GM18507 (cell line): Measurements from ENCODE around the gene DHRS9.
"Not testable (repeated sequence)": the region's sequence is repeated elsewhere in the genome, so short reads cannot be mapped to it uniquely, and the experiment has no call there.

ENCODE experiments used
- DNase-seq: peaks from one replicate; pipeline ENCODE4 v3.0.0; 2011; ENCODE audit warnings: low read depth; ENCODE audit not compliant: insufficient read length; ENCODE audit errors: extremely low spot score
- FAIRE-seq: peaks from 2 replicates; lab custom pipeline; 2011; peaks lifted over from hg19 to GRCh38; lab: Jason Lieb, UNC

Gene DHRS9

DNA sequence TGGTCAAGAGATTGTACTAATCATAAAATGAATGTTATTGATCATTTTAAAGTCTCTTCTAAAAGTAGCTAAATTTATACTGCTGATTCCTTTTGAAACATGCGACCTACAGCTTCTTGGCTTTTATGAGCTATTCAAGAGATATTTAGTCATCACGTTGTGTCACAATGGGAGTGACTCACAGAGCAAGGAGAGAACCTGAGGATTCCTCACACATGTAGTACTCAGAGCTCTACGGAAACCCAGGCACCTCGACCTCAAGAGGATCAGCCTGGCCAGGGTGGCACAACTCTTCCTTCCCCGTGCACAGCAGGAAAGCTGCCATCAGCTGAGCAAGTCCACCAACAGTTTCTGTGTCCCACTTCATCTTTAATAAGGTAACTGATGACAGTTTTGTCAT lies at the start of gene DHRS9:
Gene DHRS9 (plus strand): TSS at position 223 of the 400 bp plus-strand sequence. CDS start 12,019 bp downstream, outside the sequence.
- DNase-seq = no peak
- FAIRE-seq = no peak

DNA sequence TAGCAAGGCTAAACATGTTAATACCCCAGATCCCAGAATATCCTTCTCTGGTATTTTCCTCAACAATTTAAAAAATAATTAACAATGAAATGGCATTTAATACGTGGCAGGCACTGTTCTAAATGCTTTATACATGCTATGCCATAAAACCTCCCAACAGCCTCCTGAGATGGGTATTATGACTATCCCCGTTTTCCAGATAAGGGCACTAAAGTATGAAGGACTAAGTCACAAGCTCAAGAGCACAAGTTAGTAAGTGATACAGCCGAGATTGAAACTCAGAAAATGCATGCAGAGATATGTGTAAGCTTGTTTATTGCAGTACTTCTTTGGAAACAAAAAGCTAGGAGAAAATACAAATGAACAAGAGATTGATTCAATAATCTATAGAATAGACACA lies 46.2 kb upstream of the DHRS9 start:
- FAIRE-seq (no peak), DNase-seq (no peak)

DNA sequence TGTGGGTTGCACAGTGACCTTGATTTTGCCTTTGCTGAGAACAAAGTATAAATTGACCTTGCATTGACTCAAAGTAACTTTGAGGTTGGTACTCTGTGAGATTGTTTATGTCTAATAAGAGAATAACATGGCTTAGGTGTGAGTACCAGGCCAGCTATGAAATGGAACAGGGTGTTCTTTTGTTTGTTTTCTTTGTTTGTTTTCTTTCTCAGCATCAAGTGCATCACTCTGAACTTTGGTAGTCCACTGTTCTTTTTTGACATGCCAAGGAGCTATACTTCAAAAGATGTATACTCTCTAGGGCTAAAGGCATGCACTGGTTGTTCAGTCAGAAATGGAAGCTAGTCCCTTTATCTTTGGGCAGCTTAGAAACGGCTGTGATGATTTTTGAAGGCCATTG lies 43.3 kb upstream of the DHRS9 start:
- no peak for FAIRE-seq
- no peak for DNase-seq

DNA sequence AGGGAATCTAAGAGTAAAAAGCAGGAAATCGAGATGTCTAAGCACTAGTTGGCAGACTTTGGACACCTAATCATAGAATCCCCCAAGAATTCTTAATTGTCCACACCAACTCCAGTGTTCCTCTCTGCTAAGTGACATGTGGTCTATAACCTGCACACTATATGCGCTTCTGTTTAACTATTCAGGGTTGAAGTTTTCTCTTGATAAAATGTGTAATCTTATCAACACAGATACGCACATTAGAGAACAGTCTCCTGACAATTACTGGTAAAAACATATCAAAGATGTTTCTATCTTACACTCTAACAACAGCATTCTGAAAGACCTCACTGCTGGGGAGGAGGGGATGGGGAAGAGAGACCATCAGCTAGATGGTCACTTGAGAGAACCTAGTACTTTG lies 42.1 kb upstream of the DHRS9 start:
- no peak for DNase-seq
- FAIRE-seq = no peak

DNA sequence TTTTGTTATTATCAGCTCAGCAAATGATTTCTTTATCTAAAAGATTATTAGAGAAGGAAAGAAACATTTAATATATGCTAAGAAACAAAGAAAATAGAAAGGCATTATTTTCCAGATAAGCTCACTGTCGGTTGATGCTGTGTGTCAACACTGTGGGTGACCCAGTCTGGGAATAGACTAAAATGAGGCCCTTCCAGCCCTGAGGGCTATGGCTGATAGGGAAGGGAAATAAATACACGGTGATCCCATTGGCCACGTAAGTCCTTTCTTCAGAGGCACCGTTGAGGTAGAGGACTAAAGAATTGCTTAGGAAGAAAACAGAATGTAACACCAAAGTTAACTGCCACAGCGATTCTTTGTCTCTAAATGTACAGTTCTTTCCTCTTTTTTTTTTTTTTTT lies 40.0 kb upstream of the DHRS9 start:
- DNase-seq (no peak), FAIRE-seq (no peak)

DNA sequence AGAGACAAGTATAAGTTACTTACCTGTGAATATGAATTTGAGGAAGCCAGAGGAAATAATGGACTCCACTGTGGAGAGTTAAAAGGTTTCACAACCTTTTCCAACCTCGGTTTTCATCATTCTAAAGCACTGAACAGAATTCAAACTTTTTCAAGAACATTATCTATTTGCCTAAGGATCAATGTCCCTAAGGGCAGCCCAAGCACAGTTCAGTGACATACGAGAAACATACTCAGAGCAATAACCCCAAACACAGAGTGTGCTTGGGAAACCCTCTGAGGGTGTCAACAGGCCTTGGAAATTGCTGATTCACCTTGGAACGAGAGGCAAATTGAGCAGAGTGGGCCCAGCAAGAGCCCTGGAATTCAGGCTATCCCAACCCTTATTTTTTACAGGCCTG lies 38.2 kb upstream of the DHRS9 start, which contains the start of gene ABCB11:
Gene ABCB11 (minus strand): TSS at position 123 of the 400 bp plus-strand sequence. CDS start 13,199 bp downstream, outside the sequence.
- DNase-seq (no peak), FAIRE-seq (no peak)

DNA sequence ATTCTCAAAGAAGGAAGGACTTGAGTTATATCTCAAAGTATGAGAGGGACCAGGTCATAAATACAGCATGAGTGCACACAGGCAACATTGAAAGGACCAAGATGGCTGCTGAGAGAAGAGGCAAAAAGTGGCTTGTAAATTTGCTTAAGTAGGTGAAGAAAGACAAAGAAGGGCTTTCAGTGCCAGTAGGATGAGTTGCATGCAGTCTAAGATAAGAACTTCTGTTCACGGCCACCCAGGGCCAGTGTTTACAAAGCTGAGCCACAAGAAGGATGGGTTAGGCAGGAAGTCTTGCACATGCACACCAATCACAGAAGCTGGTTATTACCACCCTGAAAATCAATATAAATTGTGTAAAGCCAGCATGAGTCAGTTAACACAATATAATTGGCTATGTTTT lies 35.1 kb upstream of the DHRS9 start:
- FAIRE-seq (no peak), DNase-seq (no peak)

DNA sequence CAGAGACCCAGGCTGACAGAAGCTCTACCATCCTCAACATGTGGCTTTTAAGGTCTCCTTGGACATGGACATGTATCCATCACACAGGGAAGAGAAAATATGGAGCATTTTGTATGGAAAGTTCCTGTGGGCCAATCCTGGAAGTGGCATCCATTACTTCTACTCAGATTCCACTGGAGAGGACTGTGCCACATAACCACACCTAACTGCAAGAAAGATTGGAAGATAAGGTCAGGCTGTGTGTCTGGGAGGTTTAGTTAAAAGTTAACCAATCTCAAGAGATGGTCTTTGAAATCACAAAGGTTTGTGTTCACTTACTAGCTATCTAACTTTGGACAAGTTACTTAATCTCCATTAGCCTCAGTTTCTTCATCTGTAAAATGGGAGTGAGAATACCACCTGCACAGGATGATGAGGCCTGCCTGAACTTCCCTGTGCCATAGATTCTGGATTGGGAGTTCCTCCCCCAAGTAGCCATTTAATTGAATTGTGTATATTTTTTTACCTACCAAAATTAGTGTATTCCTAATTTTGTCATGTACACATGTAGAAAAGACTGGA lies 34.3 kb upstream of the DHRS9 start:
- DNase-seq (no peak), FAIRE-seq (no peak)

DNA sequence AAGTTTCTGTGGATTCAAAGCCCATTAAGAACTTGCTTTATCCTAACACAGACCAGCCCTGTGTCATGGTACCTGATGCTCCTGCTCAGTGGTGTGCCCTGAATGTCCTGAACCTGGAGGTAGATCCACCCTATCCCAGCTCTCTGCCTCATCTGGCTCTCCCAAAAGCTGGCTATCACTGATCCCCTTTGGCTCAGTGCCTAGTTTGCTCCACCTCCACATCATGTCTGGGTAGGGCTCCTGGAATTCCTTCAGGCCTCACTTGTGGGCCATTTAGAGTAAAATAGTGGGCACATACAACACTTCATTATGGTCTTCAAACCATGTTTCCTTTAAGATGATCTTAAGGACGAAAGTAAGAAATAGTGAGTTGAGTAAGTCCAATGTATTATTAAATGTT lies 33.5 kb upstream of the DHRS9 start:
- FAIRE-seq (no peak), DNase-seq (no peak)

DNA sequence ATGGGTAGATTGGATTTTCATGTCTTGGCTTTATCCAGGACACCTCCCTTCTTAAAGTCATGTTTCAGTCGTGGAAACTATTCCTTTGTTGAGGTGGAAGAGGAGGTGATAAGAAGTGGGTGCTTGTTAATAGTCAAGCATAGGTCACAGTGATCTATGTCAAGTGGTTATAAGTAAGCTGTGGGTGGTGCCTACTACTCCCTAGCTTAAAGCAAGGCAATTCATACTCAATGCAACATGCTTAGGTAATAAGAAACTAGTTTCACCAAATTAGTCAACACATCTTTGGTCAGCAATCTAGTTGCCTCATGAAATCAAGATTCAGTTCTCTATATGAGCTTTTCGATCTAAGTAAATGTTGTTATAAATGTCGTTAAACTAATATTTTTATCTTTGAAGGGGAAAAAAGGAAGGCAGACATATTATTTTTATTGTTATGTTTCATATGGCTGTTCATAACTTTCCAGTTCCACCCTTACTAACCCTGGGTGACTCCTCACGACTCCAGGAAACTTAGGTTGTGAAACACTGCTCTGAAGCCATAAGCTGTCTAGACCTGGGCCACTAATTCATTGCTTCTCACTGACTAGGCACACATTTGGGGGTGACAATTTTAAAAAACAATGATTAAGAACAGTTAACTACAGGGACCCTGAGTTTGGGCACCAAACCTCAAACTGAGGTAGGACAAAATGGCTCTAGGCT lies 32.5 kb upstream of the DHRS9 start:
- FAIRE-seq (peak; percentile 50), DNase-seq (no peak)

DNA sequence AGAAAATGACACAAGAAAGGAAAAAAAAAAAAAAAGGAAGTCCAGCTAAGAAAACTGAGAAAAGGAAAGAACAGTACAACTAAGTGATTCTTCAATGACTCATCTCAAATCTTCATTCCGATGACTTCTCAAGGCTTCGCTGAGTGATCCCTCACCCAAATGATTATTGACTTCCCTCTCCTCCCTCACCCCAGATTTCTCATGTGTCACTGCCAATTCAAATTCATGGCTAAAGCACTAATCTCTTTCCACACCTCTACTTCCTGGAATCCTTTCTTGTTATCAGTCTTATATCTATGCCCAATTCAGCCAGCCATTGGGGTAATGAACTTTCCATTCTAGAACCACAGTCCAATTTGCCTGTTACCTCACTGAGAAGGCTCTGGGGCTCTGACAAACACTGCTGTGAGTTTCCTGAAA lies 31.0 kb upstream of the DHRS9 start:
- peak; percentile 78 for FAIRE-seq
- DNase-seq = peak; percentile 11

DNA sequence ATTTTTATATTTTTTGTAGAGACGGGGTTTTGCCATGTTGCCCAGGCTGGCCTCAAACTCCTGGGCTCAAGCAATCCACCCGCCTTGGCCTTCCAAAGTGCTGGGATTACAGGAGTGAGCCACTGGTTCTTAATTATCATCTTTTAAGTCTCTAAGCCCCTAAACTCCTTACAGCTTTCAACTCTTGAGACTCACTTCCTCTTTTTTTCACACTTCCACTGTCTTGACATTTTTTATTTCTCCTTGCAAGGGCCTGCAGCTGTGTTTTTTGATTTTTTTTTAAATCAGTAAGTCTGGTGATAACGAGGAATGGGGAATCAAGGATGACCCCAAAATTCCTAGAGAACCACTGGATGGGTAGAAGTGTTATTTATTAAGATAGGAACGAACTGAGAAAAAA lies 29.7 kb upstream of the DHRS9 start:
- FAIRE-seq (peak; percentile 59), DNase-seq (no peak)

DNA sequence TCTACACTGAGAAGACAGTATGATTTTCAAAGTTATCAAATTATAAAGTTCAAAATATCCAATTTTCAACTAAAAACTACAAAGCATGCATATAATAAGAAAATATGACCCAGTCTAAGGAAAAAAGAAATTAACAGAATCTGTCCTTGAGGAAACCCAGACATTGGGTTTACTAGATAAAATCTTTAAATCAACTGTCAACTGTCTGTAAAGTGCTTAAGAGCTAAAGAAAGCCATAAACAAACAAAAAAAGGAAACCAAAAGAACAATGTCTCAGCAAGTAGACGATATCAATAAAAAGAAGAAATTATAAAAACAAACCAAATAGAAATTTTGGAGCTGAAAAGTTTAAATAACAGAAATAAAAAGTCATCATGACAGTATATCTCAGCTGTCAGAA lies 27.8 kb upstream of the DHRS9 start:
- no peak for FAIRE-seq
- no peak for DNase-seq

DNA sequence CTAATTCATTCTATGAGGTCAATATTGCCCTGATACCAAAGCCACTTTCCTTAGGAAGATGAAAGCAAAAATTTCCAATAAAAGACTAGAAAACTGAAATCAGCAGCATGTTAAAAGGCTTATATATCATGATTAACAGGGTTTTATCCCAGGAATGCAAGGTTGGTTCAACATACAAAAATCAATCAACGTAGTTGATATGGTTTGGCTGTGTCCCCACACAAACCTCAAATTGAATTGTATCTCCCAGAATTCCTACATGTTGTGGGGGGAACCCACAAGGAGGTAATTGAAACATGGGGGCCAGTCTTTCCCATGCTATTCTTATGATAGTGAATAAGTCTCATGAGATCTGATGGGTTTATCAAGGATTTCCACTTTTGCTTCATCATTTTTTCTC lies 26.5 kb upstream of the DHRS9 start:
- DNase-seq (no peak), FAIRE-seq (no peak)

DNA sequence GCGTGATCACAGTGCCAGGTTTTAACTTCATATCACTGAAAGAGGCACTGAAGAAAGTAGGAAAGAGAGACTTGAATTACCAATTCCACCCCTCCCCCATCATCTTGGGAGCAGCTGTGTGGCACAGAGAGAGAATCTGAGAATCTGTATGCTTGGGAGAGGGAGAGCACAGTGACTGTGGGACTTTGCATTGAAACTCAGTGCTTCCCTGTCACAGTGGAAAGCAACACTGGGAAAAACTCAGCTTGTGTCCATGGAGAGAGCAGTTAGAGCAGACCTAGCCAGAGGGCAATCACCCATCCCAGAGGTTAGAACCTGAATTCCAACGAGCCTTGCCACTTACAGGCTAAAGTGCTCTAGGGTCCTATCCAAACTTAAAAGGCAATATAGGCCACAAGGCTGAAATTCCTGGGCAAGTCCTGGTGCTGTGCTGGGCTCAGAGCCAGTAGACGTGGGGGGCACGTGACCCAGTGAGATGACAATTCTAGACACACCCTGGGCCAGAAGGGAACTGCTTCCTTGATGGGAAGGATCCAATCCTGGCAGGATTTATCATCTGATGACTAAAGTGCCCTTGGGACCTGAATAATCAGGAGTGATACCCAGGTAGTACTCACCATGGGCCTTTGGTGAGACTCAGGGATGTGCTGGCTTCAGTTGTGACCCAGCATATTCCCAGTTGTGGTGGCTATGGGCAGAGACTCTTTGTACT lies 22.8 kb upstream of the DHRS9 start:
- FAIRE-seq (no peak), DNase-seq (no peak)

DNA sequence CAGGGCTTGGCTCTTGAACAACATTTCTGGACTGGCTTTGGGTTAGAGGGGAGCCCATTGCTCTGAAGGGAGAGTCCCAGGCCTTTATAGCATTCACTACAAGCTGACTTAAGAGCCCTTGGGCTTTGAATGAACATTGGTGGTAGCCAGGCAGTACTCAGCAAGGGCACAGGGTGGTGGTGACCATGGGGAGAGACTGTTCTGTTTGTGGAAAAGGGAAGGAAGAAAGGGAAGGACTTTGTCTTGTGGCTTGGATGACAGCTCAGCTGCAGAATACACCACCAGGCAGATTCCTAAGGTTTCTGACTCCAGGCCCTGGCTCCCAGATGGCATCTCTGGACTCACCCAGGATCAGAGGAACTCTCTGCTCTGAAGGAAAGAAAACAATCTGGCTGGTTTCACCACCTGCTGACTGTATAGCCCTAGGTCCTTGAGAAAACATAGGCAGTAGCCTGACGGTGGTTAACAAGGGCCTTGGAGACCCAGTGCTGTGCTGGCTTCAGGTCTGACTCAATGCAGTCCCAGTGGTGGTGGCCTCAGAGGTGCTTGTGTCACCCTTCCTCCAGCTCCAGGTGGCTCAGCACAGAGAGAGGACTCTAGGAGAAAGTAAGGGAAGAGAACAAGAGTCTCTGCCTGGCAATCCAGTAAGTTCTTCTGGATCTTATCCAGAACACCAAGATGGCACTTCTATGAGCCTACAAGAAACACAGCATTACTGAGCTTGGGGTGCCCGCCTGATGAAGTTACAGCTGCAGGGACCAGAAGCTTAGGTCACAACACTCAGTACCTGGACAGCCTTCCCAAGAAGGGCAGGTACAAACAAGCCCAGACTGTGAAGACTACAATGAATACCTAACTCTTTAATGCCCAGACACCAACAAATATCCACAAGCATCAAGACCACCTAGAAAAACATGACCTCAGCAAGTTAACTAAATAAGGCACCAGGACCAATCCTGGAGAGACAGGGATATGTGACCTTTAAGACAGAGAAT lies 21.8 kb upstream of the DHRS9 start:
- no peak for FAIRE-seq
- DNase-seq = no peak

DNA sequence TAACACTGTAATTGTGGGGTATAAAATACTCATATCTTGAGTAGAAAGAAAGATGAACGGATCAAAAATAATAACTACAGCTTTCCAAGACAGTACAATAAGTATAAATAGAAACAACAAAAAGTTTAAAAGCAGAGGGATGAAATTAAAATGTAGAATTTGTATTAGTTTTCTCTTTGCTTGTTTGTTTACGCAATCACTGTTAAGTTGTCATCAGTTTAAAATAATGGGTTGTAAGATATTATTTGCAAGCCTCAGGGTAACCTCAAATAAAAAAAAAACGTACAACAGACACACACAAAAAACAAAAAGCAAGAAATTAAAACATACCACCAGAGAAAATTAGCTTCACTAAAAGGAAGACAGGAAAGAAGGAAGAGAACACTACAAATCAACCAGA lies 20.2 kb upstream of the DHRS9 start:
- DNase-seq (no peak), FAIRE-seq (no peak)

DNA sequence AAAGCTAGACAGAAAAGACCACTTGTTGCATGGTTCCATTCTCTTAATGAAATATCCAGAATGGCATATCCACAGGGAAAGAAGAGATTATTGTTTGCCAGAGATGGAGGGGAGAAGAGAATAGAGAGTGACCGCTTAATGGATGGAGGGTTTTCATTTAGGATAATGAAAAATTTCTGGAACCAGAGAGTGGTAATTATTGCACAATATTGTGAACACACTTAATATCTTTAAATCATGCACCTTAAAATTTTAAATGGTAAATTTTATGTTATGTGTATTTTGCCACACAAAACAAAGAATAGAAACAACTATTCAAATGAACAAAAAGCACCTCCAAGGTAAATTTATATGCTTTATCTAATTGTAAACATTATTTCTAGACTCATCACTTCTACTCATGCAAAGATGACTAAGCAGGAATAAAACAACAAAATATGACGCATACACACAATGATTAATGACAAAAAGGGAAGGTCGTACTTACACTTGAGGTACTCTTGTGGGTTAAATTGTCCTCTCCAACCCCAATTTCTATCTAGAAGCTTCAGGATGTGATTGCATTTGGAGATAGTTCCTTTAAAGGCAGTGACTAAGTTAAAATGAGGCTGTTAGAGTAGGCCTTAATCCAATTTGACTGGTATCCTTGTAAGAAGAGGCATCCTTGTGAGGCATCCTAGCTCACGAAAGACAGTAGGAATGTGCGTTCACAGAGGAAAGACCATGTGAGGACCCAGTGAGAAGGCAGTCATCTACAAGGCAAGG lies 18.7 kb upstream of the DHRS9 start:
- DNase-seq = no peak

DNA sequence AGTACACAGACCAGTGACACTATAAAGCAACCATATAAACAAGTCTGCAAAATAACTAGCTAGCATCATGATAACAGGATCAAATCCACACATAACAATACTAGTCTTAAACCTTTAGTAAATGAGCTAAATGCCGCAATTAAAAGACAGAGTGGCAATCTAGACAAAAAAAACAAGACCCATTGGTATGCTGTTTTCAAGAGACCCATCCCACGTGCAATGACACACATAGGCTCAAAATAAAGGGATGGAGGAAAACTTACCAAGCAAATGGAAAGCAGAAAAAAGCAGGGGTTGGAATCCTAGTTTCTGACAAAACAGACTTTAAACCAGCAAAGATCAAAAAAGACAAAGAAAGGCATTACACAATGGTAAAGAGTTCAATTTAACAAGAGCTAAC lies 14.8 kb upstream of the DHRS9 start:
- not testable (repeated sequence) for FAIRE-seq, DNase-seq

More for the DNA sequence above, 18.7 kb upstream of the DHRS9 start:
- FAIRE-seq = no peak
